Bronchus fibroblast of lung (primary cell): ENCODE measurements around the gene MAP4K4. TPM values are rescaled to one million over a fixed set of nuclear protein-coding genes. Genes with fewer than 3 reads are reported as not detected.

Source experiments
- total RNA-seq: library from RNA; depleted of rRNA; stranded (reverse); fragments of >200 nt; gene quantifications from 2 replicates; pipeline ENCODE4 v1.2.3, GENCODE V29; 2015

The MAP4K4 gene
- total RNA-seq, result 81.9 and 89.6 TPM in 2 replicates

DNA sequence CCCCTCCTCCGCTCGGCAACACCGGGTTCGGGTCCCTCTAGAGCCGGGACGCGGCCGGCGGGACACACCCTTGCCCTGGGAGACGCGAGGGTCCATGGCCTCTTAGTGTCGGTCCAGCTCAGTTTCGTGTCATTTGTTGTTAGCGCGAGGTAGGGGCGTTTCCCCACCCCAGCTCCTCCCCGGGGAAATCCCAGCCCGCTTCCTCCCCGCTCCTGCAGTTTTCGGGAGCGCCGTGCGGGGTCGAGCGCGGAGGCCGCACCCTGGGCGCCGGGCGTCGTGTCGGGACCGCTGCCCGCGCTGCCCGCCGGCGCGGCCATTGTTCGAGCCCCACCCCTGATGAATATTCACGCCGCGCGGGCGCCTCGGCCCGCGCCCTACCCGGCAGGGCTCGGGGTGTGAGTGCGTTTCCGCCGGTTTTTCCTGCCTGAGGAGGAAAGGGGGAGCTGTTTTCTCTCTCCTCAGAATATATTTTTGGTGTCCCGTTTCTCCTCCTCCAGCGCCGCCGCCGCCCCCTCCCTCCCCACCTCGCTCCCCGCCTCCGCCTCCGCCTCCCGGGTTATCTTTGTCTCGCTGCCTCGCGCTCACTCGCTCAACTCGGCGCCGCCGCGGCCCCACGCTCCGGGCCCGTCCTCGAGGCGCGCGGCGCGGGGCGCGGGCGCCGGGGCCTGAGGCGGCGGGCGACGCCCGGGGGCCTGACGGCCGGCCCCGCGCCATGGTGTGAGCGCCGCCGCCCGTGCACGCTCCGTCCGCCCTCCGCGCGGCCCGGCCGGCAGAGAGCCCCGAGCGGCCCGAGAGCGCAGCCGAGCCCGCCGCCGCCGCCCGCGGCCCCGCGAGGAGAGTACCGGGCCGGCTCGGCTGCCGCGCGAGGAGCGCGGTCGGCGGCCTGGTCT, at the start of gene MAP4K4:
TSS of gene MAP4K4 (plus strand) at position 584 of the 890 bp plus-strand sequence. CDS start 374 bp downstream, outside the sequence.

Other genes starting within 250 kb of the MAP4K4 start
- gene RFX8, start 222.6 kb upstream of the MAP4K4 start, total RNA-seq, result 2.9 and 4.2 TPM in 2 replicates